ENCODE results near the gene RAD51B.

Gene RAD51B

DNA sequence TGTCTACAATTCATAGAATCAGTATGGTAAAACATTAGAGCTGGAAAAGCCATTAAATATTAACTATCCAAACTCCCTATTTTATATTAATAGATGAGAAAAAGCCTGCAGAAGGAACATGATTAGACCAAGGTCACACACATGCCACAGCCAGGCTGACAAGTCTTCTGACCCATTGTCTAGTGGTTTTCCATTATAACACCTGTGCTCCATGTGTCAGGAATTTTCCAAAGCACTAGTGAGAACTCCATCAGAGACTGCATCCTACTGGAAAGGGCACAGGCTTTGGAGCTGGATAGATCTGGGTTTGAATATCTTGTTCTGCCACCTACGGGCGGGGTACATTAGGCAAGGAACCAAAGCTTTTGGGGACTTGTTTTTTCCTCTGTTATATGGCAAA is 325.5 kb downstream of the RAD51B start:
- H3K27ac ChIP-seq: no peak overlapping the region
- TF ChIP-seq, protein P1, sequence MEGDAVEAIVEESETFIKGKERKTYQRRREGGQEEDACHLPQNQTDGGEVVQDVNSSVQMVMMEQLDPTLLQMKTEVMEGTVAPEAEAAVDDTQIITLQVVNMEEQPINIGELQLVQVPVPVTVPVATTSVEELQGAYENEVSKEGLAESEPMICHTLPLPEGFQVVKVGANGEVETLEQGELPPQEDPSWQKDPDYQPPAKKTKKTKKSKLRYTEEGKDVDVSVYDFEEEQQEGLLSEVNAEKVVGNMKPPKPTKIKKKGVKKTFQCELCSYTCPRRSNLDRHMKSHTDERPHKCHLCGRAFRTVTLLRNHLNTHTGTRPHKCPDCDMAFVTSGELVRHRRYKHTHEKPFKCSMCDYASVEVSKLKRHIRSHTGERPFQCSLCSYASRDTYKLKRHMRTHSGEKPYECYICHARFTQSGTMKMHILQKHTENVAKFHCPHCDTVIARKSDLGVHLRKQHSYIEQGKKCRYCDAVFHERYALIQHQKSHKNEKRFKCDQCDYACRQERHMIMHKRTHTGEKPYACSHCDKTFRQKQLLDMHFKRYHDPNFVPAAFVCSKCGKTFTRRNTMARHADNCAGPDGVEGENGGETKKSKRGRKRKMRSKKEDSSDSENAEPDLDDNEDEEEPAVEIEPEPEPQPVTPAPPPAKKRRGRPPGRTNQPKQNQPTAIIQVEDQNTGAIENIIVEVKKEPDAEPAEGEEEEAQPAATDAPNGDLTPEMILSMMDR (conservative IDR thresholded peaks at IDR 0.05): peak; percentile 9; the same call in 1 of the 2 replicates
- no peak for TF ChIP-seq ZFX (IDR thresholded peaks at IDR 0.05)

DNA sequence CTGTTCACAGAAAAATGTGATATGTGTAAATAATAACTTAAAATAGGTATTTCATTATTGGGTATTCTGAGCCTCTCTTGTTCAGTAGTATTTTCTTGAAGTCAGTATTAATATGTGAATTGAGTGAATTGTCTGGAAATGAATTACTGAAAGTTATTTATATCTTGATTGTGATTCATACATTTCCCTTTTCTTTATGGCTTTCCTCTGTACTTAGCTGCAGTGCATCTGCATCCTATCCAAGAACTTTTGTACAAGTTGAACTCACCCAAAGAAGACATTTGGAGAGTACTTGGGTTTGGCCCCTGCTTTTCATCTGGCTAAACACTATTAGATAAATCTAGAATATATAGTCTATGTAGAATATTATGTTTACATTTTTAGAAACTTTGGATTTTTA is 326.0 kb downstream of the RAD51B start:
- no peak overlapping the region for H3K27ac ChIP-seq
- TF ChIP-seq ZFX (IDR thresholded peaks at IDR 0.05): no peak
- TF ChIP-seq, protein P1 (conservative IDR thresholded peaks at IDR 0.05): no peak

DNA sequence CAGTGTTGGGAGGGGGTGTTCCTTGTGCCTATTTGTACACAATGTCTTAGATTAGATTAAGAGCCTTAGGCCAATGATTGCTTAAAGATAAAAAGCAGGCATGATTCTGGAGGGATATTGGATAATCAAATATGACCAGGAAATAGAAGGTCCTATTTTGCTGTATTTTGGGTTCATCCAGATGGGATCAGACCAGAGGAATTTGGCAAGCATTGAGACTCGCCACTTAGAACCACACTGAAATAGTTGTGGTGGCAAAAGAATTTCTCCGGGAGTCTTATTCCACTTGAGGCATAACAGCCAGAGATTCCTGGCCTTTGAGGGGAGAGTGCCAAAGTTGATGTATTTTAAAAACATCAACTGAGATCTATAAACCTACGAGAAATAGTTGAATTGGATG is 327.2 kb downstream of the RAD51B start:
- TF ChIP-seq ZFX (IDR thresholded peaks at IDR 0.05): no peak
- TF ChIP-seq, protein P1 (conservative IDR thresholded peaks at IDR 0.05): no peak
- no peak overlapping the region for H3K27ac ChIP-seq

DNA sequence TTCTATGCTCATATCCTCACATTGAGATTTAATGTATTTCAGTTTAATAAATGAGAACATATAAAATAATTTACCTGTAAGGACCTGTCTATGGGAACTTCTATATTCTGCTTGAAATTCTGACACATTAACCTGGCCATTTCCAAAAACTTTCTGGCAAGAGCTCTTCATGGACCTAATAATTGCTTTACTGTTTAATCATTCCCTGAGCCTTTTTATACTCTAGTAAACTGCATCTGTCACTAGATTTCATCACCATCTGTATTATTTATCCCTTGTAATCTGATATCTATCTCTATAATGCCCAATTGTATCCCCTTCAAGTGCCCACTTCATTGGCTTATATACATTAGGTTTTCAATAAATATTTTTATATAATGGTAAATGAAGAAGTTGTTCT is 327.7 kb downstream of the RAD51B start:
- no peak overlapping the region for H3K27ac ChIP-seq
- no peak for TF ChIP-seq ZFX (IDR thresholded peaks at IDR 0.05)
- TF ChIP-seq, protein P1 (conservative IDR thresholded peaks at IDR 0.05): no peak

DNA sequence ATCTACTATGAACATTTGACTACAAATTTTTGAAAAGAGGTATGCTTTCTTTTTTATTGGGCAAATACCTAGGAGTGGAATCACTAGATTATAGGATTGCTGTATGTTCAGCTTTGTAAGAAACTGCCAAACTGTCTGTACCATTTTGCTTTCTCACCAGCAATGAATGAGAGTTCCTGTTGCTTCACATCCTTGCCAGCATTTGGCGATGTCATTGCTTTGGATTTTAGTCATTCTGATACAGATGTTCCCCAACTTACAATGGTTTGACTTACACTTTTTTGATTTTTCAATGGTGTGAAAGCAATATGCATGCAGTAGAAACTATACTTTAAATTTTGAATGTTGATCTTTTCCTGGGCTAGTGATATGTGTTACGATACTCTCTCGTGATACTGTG is 328.7 kb downstream of the RAD51B start:
- no peak overlapping the region for H3K27ac ChIP-seq
- TF ChIP-seq ZFX (IDR thresholded peaks at IDR 0.05): no peak
- TF ChIP-seq, protein P1 (conservative IDR thresholded peaks at IDR 0.05): no peak

DNA sequence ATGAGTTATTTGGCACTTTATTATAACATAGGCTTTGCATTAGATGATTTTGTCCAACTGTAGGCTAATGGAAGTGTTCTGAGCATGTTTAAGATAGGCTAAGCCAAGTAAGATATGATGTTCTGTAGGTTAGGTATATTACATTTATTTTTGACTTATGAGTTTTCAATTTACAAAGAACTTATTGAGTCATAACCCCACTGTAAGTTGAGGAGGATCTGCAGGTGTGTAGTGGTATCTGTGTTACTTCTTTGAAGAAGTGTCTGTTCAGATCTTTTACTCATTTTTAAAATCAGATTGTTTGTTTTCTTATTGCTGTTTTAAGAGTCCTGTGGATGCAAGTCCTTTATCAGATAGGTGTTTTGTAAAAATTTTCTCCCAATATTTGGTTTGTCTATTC is 329.2 kb downstream of the RAD51B start:
- H3K27ac ChIP-seq: no peak overlapping the region
- TF ChIP-seq, protein P1 (conservative IDR thresholded peaks at IDR 0.05): no peak

DNA sequence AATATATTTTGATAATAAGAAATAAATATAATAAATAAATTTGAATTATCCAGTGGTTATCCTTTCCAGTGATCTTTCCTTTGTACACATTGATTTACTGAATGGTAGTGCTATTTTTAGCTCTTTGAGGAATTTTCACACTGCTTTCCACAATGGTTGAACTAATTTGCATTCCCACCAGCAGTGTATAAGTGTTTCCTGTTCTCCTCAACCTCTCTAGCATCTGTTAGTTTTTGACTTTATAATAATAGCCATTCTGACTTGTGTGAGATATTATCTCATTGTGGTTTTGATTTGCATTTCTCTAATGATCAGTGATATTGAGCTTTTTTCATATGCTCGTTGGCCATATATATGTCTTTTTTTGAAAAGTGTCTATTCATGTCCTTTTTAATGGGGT is 333.7 kb downstream of the RAD51B start:
- TF ChIP-seq, protein P1 (conservative IDR thresholded peaks at IDR 0.05): no peak
- H3K27ac ChIP-seq: no peak overlapping the region

Measured in C4-2B (cell line).